Naive thymus-derived CD4-positive, alpha-beta T cell (primary cell): ENCODE data around the gene ACTN4. TPM values are rescaled to one million over a fixed set of nuclear protein-coding genes. Genes with fewer than 3 reads are reported as not detected.
A peak's percentile ranks its signal among the peaks of the same experiment; 100 is the strongest.

ENCODE experiments used
- ATAC-seq: fragments of 150-1000 bp; cut with Tn5 transposase; 2 replicates; pipeline ENCODE4 v1.10.0; 2021; ENCODE audit warnings: mild to moderate bottlenecking, moderate library complexity
- CTCF ChIA-PET: fragments of 350-600 bp; sonication (Branson Sonifier 250); formaldehyde crosslinking; loops from one replicate; lab custom pipeline; 2021; ENCODE audit warnings: antibody characterized with exemption; lab: Charles Lee
- POLR2A ChIA-PET: fragments of 350-600 bp; sonication (Branson Sonifier 250); formaldehyde crosslinking; loops from one replicate; lab custom pipeline; 2021; ENCODE audit warnings: antibody characterized with exemption, inconsistent platforms; lab: Charles Lee
- DNase-seq, 9 donors: peaks; one replicate each; pipeline versions ENCODE4 v3.0.0 to v3.0.0-alpha.2; 2020 to 2022; ENCODE audit warnings: mixed read lengths in 1 of 9
- H3K27ac ChIP-seq: one replicate; pipeline ENCODE4 v1.7.0; 2013; ENCODE audit warnings: mild to moderate bottlenecking, low read depth, low read length, moderate library complexity
- H3K27me3 ChIP-seq, 2 donors: one replicate each; pipeline ENCODE4 v1.7.0; 2013; ENCODE audit warnings: low read length in 2 of 2, mild to moderate bottlenecking in 2 of 2, moderate library complexity in 2 of 2; ENCODE audit not compliant: control insufficient read depth in 2 of 2, insufficient read depth in 2 of 2
- H3K36me3 ChIP-seq, 3 experiments: 1 replicate in 2 of 3; 2 replicates in 1 of 3; pipeline ENCODE4 v1.7.0; 2013; ENCODE audit warnings: low read length in 3 of 3, mild to moderate bottlenecking in 3 of 3, moderate library complexity in 1 of 3; ENCODE audit not compliant: insufficient read depth in 3 of 3, control insufficient read depth in 2 of 3
- H3K4me1 ChIP-seq, 2 donors: one replicate each; pipeline ENCODE4 v1.7.0; 2013; ENCODE audit warnings: low read length in 2 of 2, mild to moderate bottlenecking in 2 of 2, moderate library complexity in 1 of 2; ENCODE audit not compliant: control insufficient read depth in 2 of 2, insufficient read depth in 2 of 2
- H3K4me3 ChIP-seq: 2 replicates; pipeline ENCODE4 v1.7.0; 2013; ENCODE audit warnings: mild to moderate bottlenecking, low read length
- H3K9me3 ChIP-seq, 3 experiments: 1 replicate in 2 of 3; 2 replicates in 1 of 3; pipeline ENCODE4 v1.7.0; 2013; ENCODE audit warnings: low read length in 3 of 3; ENCODE audit not compliant: control insufficient read depth in 2 of 3
- H3K27ac Mint-ChIP-seq, 9 donors: one replicate each; pipeline ENCODE4 v1.8.0; 2020 to 2022; ENCODE audit warnings: mixed read lengths in 9 of 9, mild to moderate bottlenecking in 8 of 9, moderate library complexity in 5 of 9, inconsistent platforms in 2 of 9
- H3K27me3 Mint-ChIP-seq, 5 donors: one replicate each; pipeline ENCODE4 v1.8.0; 2021 to 2022; ENCODE audit warnings: mixed read lengths in 5 of 5, mild to moderate bottlenecking in 1 of 5
- H3K36me3 Mint-ChIP-seq, 5 donors: one replicate each; pipeline ENCODE4 v1.8.0; 2020 to 2022; ENCODE audit warnings: mixed read lengths in 5 of 5, mild to moderate bottlenecking in 3 of 5, inconsistent platforms in 1 of 5
- H3K4me1 Mint-ChIP-seq, 7 donors: one replicate each; pipeline ENCODE4 v1.8.0; 2020 to 2022; ENCODE audit warnings: mixed read lengths in 7 of 7, mild to moderate bottlenecking in 3 of 7, inconsistent platforms in 1 of 7
- H3K4me3 Mint-ChIP-seq, 10 donors: one replicate each; pipeline ENCODE4 v1.8.0; 2020 to 2022; ENCODE audit warnings: mild to moderate bottlenecking in 10 of 10, mixed read lengths in 10 of 10, moderate library complexity in 6 of 10, inconsistent platforms in 2 of 10
- H3K9me3 Mint-ChIP-seq, 11 donors: one replicate each; pipeline ENCODE4 v1.8.0; 2020 to 2022; ENCODE audit warnings: mixed read lengths in 11 of 11, mild to moderate bottlenecking in 4 of 11, inconsistent platforms in 1 of 11, moderate library complexity in 1 of 11
- intact Hi-C, 2 donors: fragments of 100-400 bp; cut with micrococcal nuclease; formaldehyde crosslinking; loops; one replicate each; pipeline ENCODE4 v1.15.1; 2023
- polyA plus RNA-seq, 2 donors: library from polyadenylated mRNA; unstranded; fragments of 300-500 nt; fragmentation: Illumina TruSeq; gene quantifications; one replicate each; pipeline ENCODE4 v1.2.3, GENCODE V29; 2021
- total RNA-seq, 6 experiments: library from RNA in 5 of 6; stranded (reverse) in 5 of 6; gene quantifications; 1 replicate in 5 of 6; 2 replicates in 1 of 6; pipeline ENCODE4 v1.2.3 and lab custom pipeline; 2021 to 2026

The ACTN4 gene
- total and polyA plus RNA-seq, 7 experiments from 2014 or later: 2.8 to 355 (median 52.1) TPM

DNA sequence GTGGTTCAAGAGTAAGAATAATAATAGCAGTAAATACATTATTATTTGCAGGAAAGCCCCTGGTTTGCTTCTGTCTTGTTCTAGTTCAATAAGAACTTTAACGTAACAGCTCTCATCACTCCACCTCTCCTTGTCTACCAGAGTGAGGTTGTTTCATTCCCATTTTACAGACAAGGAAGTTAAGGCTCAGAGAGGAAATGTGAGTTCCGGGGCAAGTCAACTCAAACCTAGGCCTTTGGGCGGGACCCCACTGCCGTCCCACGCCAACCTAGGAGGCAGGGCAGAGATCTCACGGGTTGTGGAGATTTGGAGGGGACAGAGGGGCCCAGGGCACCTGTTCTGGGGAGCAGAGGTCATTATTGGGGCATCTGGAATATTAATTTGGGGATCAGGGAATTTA, 31.2 kb upstream of the ACTN4 start:
- no peak for ATAC-seq
- peak overlapping the region; percentile 96 for H3K4me3 ChIP-seq

DNA sequence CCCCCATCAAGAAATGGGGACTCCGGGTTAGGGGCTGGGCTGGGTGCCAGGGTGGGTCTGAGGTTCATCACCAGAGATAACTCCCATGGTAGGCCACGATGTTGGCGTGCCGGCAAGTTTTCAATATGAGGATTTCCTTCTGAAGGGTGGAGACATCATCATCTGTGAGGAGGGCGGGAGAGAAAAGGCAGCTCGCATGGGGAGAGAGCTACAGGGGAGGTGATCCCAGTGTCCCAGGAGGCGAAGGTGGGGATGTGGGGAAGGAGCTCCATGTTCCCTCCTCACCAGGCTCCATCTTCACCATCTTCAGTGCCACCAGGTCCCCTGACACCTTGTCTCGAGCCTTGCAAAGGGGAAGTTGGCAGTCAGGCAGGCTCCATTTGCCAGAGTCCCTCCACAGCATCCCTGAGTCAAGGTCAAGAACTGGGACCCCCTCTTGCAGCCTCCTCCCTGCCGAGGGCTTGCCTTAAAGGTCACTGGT, 30.1 kb upstream of the ACTN4 start:
- DNase-seq: peak in 3 of 9 donors; percentile 12 to 21 (median 14)
- peaks cover 13 to 45% (median 27%) of the 10 kb centered on the region in 5 donors for H3K36me3 Mint-ChIP-seq
- H3K4me3 Mint-ChIP-seq: peak overlapping the region; percentile 95 to 100 (median 98)
- intact Hi-C loops: loop anchor here (1.0 to 10.0 kb wide), 6 partner anchors 60 to 570 kb away; partner anchors contain the start of genes KCNK6 (in 1 of the 2) and YIF1B (in 1 of the 2)
- H3K36me3 ChIP-seq: peaks cover 6 to 52% (median 14%) of the 10 kb centered on the region in 3 experiments
- H3K4me1 ChIP-seq: peaks cover 38 to 40% of the 10 kb centered on the region in 2 donors
- H3K27ac Mint-ChIP-seq: peak overlapping the region; percentile 44 to 99 (median 92)
- H3K27me3 ChIP-seq: no peaks in the 10 kb centered on the region
- CTCF ChIA-PET: interaction anchor here (1.0 to 3.3 kb wide), 5 partner anchors 79 to 215 kb away, joined by 3 to 18 read pairs (median 3); partner anchors contain the start of genes ECH1 and FAM98C
- peak overlapping the region; percentile 99 for H3K27ac ChIP-seq
- peaks cover 44 to 71% (median 55%) of the 10 kb centered on the region in 7 donors for H3K4me1 Mint-ChIP-seq
- ATAC-seq: no peak
- POLR2A ChIA-PET: interaction anchor here (0.9 to 2.9 kb wide), 8 partner anchors 10 to 313 kb away, joined by 3 to 29 read pairs (median 4); partner anchors contain the start of genes ACTN4 and FAM98C
- no peaks in the 10 kb centered on the region for H3K9me3 ChIP-seq
- H3K27me3 Mint-ChIP-seq: no peaks in the 10 kb centered on the region
- peak overlapping the region; percentile 96 for H3K4me3 ChIP-seq
- peaks cover 0 to 2% (median 0%) of the 10 kb centered on the region in 11 donors for H3K9me3 Mint-ChIP-seq

More for the DNA sequence above, 31.2 kb upstream of the ACTN4 start:
- H3K27ac ChIP-seq: peak overlapping the region; percentile 14
- Mint-ChIP-seq H3K36me3 (peaks cover 13 to 38% (median 21%) of the 10 kb centered on the region in 5 donors), H3K4me1 (peaks cover 35 to 63% (median 52%) of the 10 kb centered on the region in 7 donors), H3K4me3 (peak overlapping the region; percentile 95 to 100 (median 98)), H3K27ac (peak overlapping the region; percentile 80 to 99 (median 92)), H3K9me3 (no peaks in the 10 kb centered on the region), H3K27me3 (no peaks in the 10 kb centered on the region)
- H3K36me3 ChIP-seq: peaks cover 6 to 44% (median 12%) of the 10 kb centered on the region in 3 experiments
- DNase-seq: no peak
- POLR2A ChIA-PET: no interaction called here
- no peaks in the 10 kb centered on the region for H3K27me3 ChIP-seq
- CTCF ChIA-PET: no interaction called here
- no peaks in the 10 kb centered on the region for H3K9me3 ChIP-seq
- H3K4me1 ChIP-seq: peaks cover 38 to 40% of the 10 kb centered on the region in 2 donors
- intact Hi-C loops: loop anchor here (5.0 to 10.0 kb wide), 5 partner anchors 59 to 569 kb away; partner anchors contain the start of genes KCNK6 (in 1 of the 2) and YIF1B (in 1 of the 2)

GRCh38 chr19:38617764-38618589, 29.5 kb upstream of the ACTN4 start, which contains the start of gene MAP4K1:
Gene MAP4K1 (minus strand): TSS chr19:38617953. CDS start chr19:38617895, 58 bp downstream.
- H3K27ac Mint-ChIP-seq: peak within 1 kb of the TSS; percentile 89 to 100 (median 97)
- peaks cover 0 to 2% (median 0%) of the 10 kb centered on the region in 11 donors for H3K9me3 Mint-ChIP-seq
- intact Hi-C loops: loop anchor here (1.0 to 10.0 kb wide), 12 partner anchors 17 to 571 kb away; partner anchors contain the start of genes FAM98C (in 2 of the 2), KCNK6 (in 1 of the 2), NFKBIB (in 1 of the 2) and SIRT2 (in 1 of the 2)
- DNase-seq (peak; percentile 40 to 75 (median 65)), ATAC-seq (peak; percentile 69)
- Histone ChIP-seq H3K4me1 (peaks cover 38 to 40% of the 10 kb centered on the region in 2 donors), H3K9me3 (no peaks in the 10 kb centered on the region), H3K36me3 (peaks cover 6 to 50% (median 14%) of the 10 kb centered on the region in 3 experiments), H3K4me3 (peak within 1 kb of the TSS; percentile 96), H3K27ac (peak within 1 kb of the TSS; percentile 99), H3K27me3 (no peaks in the 10 kb centered on the region)
- ChIA-PET CTCF (interaction anchor here (0.6 to 3.3 kb wide), 11 partner anchors 16 to 312 kb away, joined by 3 to 18 read pairs (median 4); partner anchors contain the start of genes ECH1, FAM98C, MRPS12 and PSMD8), POLR2A (interaction anchor here (0.9 to 2.9 kb wide), 17 partner anchors 10 to 312 kb away, joined by 3 to 29 read pairs (median 4); partner anchors contain the start of genes ACTN4, FAM98C and PSMD8)
- H3K36me3 Mint-ChIP-seq: peaks cover 13 to 39% (median 24%) of the 10 kb centered on the region in 5 donors
- peak within 1 kb of the TSS; percentile 95 to 100 (median 98) for H3K4me3 Mint-ChIP-seq
- no peaks in the 10 kb centered on the region for H3K27me3 Mint-ChIP-seq
- H3K4me1 Mint-ChIP-seq: peaks cover 44 to 67% (median 50%) of the 10 kb centered on the region in 7 donors

- H3K9me3 Mint-ChIP-seq: peaks cover 0 to 2% (median 0%) of the 10 kb centered on the region in 11 donors
- peak within 1 kb of the TSS; percentile 95 to 100 (median 98) for H3K4me3 Mint-ChIP-seq
- H3K4me1 Mint-ChIP-seq: peaks cover 38 to 61% (median 44%) of the 10 kb centered on the region in 7 donors
- ChIA-PET CTCF (interaction anchor here (0.6 to 3.3 kb wide), 9 partner anchors 15 to 311 kb away, joined by 3 to 18 read pairs (median 6); partner anchors contain the start of genes ECH1, FAM98C, MRPS12 and PSMD8), POLR2A (interaction anchor here (0.7 to 3.0 kb wide), 18 partner anchors 11 to 723 kb away, joined by 3 to 29 read pairs (median 4); partner anchors contain the start of genes FAM98C, MRPS12, PSMD8 and SAMD4B)
- Histone ChIP-seq H3K27me3 (no peaks in the 10 kb centered on the region), H3K36me3 (peaks cover 8 to 46% (median 10%) of the 10 kb centered on the region in 3 experiments), H3K9me3 (no peaks in the 10 kb centered on the region), H3K4me1 (peaks cover 33 to 40% of the 10 kb centered on the region in 2 donors), H3K4me3 (peak within 1 kb of the TSS; percentile 96), H3K27ac (peak within 1 kb of the TSS; percentile 99)
- DNase-seq (peak; percentile 94 to 99 (median 96)), ATAC-seq (peak; percentile 86)
- no peaks in the 10 kb centered on the region for H3K27me3 Mint-ChIP-seq
- intact Hi-C loops: loop anchor here (1.0 to 10.0 kb wide), 18 partner anchors 16 to 571 kb away; partner anchors contain the start of genes ACTN4 (in 2 of the 2), FAM98C (in 2 of the 2), MRPS12 (in 2 of the 2) and NFKBIB (in 2 of the 2)
- H3K27ac Mint-ChIP-seq: peak within 1 kb of the TSS; percentile 89 to 100 (median 97)
- peaks cover 8 to 34% (median 24%) of the 10 kb centered on the region in 5 donors for H3K36me3 Mint-ChIP-seq
These were observed 28.7 kb upstream of the ACTN4 start, which contains the start of gene EIF3K for GRCh38 chr19:38618590-38619360. Gene EIF3K (plus strand): TSS chr19:38619188. CDS start chr19:38619269, 81 bp downstream.
